ENCODE results near the gene TBC1D2B. TPM values are rescaled to one million over a fixed set of nuclear protein-coding genes. Genes with fewer than 3 reads are reported as not detected.

The TBC1D2B gene
- total RNA-seq, 1 experiment from 2014 or later = 17.6 TPM

- Histone ChIP-seq H3K4me2 (ENCODE audit: insufficient read depth, insufficient read length, low read length) (no peak overlapping the region), H3K79me1 (ENCODE audit: insufficient read depth, low read depth, low read length, poor library complexity, severe bottlenecking) (no peaks in the 10 kb centered on the region), H3K9me3 (ENCODE audit: control insufficient read depth, low read depth, low read length) (no peaks in the 10 kb centered on the region), H3K27me3 (ENCODE audit: insufficient read depth, low read length) (no peaks in the 10 kb centered on the region), H3K23ac (ENCODE audit: insufficient read length, low read depth, low read length) (no peak overlapping the region), H4K8ac (replicated peaks; ENCODE audit: insufficient read length, low read depth, low read length) (no peak overlapping the region), H4K20me1 (ENCODE audit: control insufficient read depth, insufficient read depth, insufficient read length) (no peaks in the 10 kb centered on the region), H2AK5ac (ENCODE audit: insufficient read length, low read length) (no peak overlapping the region), H4K91ac (ENCODE audit: insufficient read length, low read depth, low read length) (no peak overlapping the region), H2BK5ac (ENCODE audit: insufficient read length, low read length) (no peak overlapping the region), H3K27ac (ENCODE audit: insufficient read length, low read depth, low read length) (no peak overlapping the region), H3K4ac (ENCODE audit: low read depth, low read length) (no peak overlapping the region), H2BK15ac (ENCODE audit: low read depth, low read length) (no peak overlapping the region), H2AFZ (ENCODE audit: low read length) (no peak overlapping the region), H3K14ac (ENCODE audit: insufficient read depth, low read length) (no peak overlapping the region), H3T11ph (ENCODE audit: low read length) (no peak overlapping the region), H2BK20ac (ENCODE audit: low read depth, low read length, poor library complexity, severe bottlenecking) (no peak overlapping the region), H3K9ac (ENCODE audit: extremely low read depth, insufficient read length, low read length) (no peak overlapping the region), H2BK120ac (ENCODE audit: low read depth, low read length, poor library complexity, severe bottlenecking) (no peak overlapping the region), H3K56ac (ENCODE audit: insufficient read length, low read depth, low read length) (no peak overlapping the region), H3K23me2 (ENCODE audit: insufficient read length, low read depth, low read length, poor library complexity, severe bottlenecking) (no peaks in the 10 kb centered on the region), H3K4me1 (ENCODE audit: insufficient read depth, low read length) (no peaks in the 10 kb centered on the region), H3K18ac (ENCODE audit: insufficient read length, low read depth, low read length) (no peak overlapping the region), H2BK12ac (ENCODE audit: insufficient read length, low read depth, low read length) (no peak overlapping the region), H4K5ac (ENCODE audit: insufficient read length, low read depth, low read length) (no peak overlapping the region), H3K79me2 (ENCODE audit: insufficient read depth, low read length) (no peaks in the 10 kb centered on the region)
- DNase-seq = no peak
- TF ChIP-seq, protein P1, sequence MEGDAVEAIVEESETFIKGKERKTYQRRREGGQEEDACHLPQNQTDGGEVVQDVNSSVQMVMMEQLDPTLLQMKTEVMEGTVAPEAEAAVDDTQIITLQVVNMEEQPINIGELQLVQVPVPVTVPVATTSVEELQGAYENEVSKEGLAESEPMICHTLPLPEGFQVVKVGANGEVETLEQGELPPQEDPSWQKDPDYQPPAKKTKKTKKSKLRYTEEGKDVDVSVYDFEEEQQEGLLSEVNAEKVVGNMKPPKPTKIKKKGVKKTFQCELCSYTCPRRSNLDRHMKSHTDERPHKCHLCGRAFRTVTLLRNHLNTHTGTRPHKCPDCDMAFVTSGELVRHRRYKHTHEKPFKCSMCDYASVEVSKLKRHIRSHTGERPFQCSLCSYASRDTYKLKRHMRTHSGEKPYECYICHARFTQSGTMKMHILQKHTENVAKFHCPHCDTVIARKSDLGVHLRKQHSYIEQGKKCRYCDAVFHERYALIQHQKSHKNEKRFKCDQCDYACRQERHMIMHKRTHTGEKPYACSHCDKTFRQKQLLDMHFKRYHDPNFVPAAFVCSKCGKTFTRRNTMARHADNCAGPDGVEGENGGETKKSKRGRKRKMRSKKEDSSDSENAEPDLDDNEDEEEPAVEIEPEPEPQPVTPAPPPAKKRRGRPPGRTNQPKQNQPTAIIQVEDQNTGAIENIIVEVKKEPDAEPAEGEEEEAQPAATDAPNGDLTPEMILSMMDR (conservative IDR thresholded peaks at IDR 0.05) = no peak
- no CpG with 5 or more reads among the region's 12 CpGs for WGBS (ENCODE audit: extremely low coverage, insufficient read length, low lambda C conversion rate)
- peaks cover 7 to 11% of the 10 kb centered on the region in 2 experiments for H3K4me1 Mint-ChIP-seq
- H3K9me3 Mint-ChIP-seq = no peaks in the 10 kb centered on the region
- H3K36me3 Mint-ChIP-seq (ENCODE audit: insufficient read depth in 1 of 3, low read depth in 3 of 3) = peaks cover 6 to 11% (median 11%) of the 10 kb centered on the region in 3 experiments; a peak in 5 of 7 replicates
- no peak overlapping the region for H3K4me3 Mint-ChIP-seq
- no peak overlapping the region for H3K27ac Mint-ChIP-seq
- no peaks in the 10 kb centered on the region for H3K27me3 Mint-ChIP-seq (ENCODE audit: low read depth)
Measured at GRCh38 chr15:78021761-78022160, 55.8 kb downstream of the TBC1D2B start.

Measured in H9 (cell line).